Neural cell (in vitro differentiated cells): ENCODE measurements around the gene BEND7. TPM values are rescaled to one million over a fixed set of nuclear protein-coding genes. Genes with fewer than 3 reads are reported as not detected.

Source experiments
- H2AFZ ChIP-seq: fragments of 200-600, 300-800 bp; sonication (generic), shearing (Covaris generic); 2 replicates; pipeline ENCODE4 v1.6.0; 2014; ENCODE audit warnings: low read depth, mild to moderate bottlenecking, antibody characterized with exemption, low read length, moderate library complexity
- H3F3A ChIP-seq: fragments of 200-600 bp; shearing (Covaris generic); 2 replicates; pipeline ENCODE4 v1.6.1; 2016; ENCODE audit warnings: mild to moderate bottlenecking, moderate library complexity, mixed read lengths, antibody characterized with exemption, low read length; ENCODE audit not compliant: insufficient read depth, poor library complexity, severe bottlenecking
- H3K27ac ChIP-seq: fragments of 200-600, 300-800 bp; sonication (generic), shearing (Covaris generic); 2 replicates; pipeline ENCODE4 v1.5.1; 2014; ENCODE audit warnings: mild to moderate bottlenecking, low read length, moderate library complexity
- H3K27me3 ChIP-seq: fragments of 300-800, 200-600 bp; sonication (generic), shearing (Covaris generic); 2 replicates; pipeline ENCODE4 v1.6.0; 2014; ENCODE audit warnings: mild to moderate bottlenecking, low read depth, low read length, moderate library complexity; ENCODE audit not compliant: insufficient read depth
- H3K36me3 ChIP-seq: fragments of 300-800, 200-600 bp; sonication (generic), shearing (Covaris generic); 2 replicates; pipeline ENCODE4 v1.5.1; 2014; ENCODE audit warnings: mild to moderate bottlenecking, antibody characterized with exemption, low read length, moderate library complexity; ENCODE audit not compliant: insufficient read depth
- H3K4me2 ChIP-seq: fragments of 300-800, 200-600 bp; sonication (generic), shearing (Covaris generic); 2 replicates; pipeline ENCODE4 v1.6.0; 2014; ENCODE audit warnings: mild to moderate bottlenecking, low read length
- H3K4me3 ChIP-seq: fragments of 300-800, 200-600 bp; sonication (generic), shearing (Covaris generic); 2 replicates; pipeline ENCODE4 v1.5.1; 2014; ENCODE audit warnings: mild to moderate bottlenecking, low read length, moderate library complexity
- H3K79me2 ChIP-seq: fragments of 200-600 bp; shearing (Covaris generic); replicated peaks from 2 replicates; pipeline ENCODE4 v1.6.0; 2014; ENCODE audit warnings: mild to moderate bottlenecking, low read length, moderate library complexity; ENCODE audit not compliant: insufficient read depth
- H3K9ac ChIP-seq: fragments of 300-800, 200-600 bp; sonication (generic), shearing (Covaris generic); 2 replicates; pipeline ENCODE4 v1.6.1; 2016; ENCODE audit warnings: mild to moderate bottlenecking, low read length, mixed read lengths
- H3K9me2 ChIP-seq: fragments of 200-600 bp; shearing (Covaris generic); 2 replicates; pipeline ENCODE4 v1.6.1; 2016; ENCODE audit warnings: mild to moderate bottlenecking, low read length, mixed read lengths; ENCODE audit not compliant: insufficient read depth
- H3K9me3 ChIP-seq: fragments of 200-600, 300-800 bp; sonication (generic), shearing (Covaris generic); 2 replicates; pipeline ENCODE4 v1.6.1; 2016; ENCODE audit warnings: mild to moderate bottlenecking, mixed run types, low read length, moderate library complexity, mixed read lengths
- H4K20me1 ChIP-seq: fragments of 200-600 bp; shearing (Covaris generic); 2 replicates; pipeline ENCODE4 v1.6.1; 2016; ENCODE audit warnings: mild to moderate bottlenecking, mixed run types; ENCODE audit not compliant: insufficient read depth
- CTCF ChIP-seq: fragments of 450-650 bp; IDR thresholded peaks from 2 replicates; pipeline ENCODE4 v1.5.1; 2014; ENCODE audit warnings: antibody characterized with exemption, mild to moderate bottlenecking, moderate library complexity; ENCODE audit not compliant: poor library complexity, severe bottlenecking
- EP300 ChIP-seq: fragments of 450-650 bp; conservative IDR thresholded peaks from 2 replicates; pipeline ENCODE4 v1.6.1; 2014; ENCODE audit warnings: antibody characterized with exemption, mild to moderate bottlenecking, moderate library complexity; ENCODE audit not compliant: poor library complexity, severe bottlenecking
- EZH2 ChIP-seq: fragments of 200-600, 300-800 bp; shearing (Covaris generic), sonication (generic); IDR thresholded peaks from 2 replicates; pipeline ENCODE4 v1.6.1; 2014; ENCODE audit warnings: antibody characterized with exemption, low read length, borderline replicate concordance, mild to moderate bottlenecking; ENCODE audit not compliant: insufficient read depth, poor library complexity, severe bottlenecking
- MXI1 ChIP-seq: fragments of 450-650 bp; conservative IDR thresholded peaks from 2 replicates; pipeline ENCODE4 v1.6.1; 2014; ENCODE audit warnings: antibody characterized with exemption, mild to moderate bottlenecking; ENCODE audit not compliant: poor library complexity, severe bottlenecking
- POLR2AphosphoS5 ChIP-seq: IDR thresholded peaks from 2 replicates; pipeline ENCODE4 v1.6.1; 2012
- RAD21 ChIP-seq: fragments of 450-650 bp; conservative IDR thresholded peaks from 2 replicates; pipeline ENCODE4 v1.6.1; 2014; ENCODE audit warnings: antibody characterized with exemption, mild to moderate bottlenecking, moderate library complexity
- REST ChIP-seq: IDR thresholded peaks from 2 replicates; pipeline ENCODE4 v1.6.1; 2012; ENCODE audit warnings: borderline replicate concordance
- SMC3 ChIP-seq: fragments of 450-650 bp; conservative IDR thresholded peaks from 2 replicates; pipeline ENCODE4 v1.6.1; 2014; ENCODE audit warnings: antibody characterized with exemption, mild to moderate bottlenecking, moderate library complexity; ENCODE audit not compliant: poor library complexity
- TAF1 ChIP-seq: IDR thresholded peaks from 2 replicates; pipeline ENCODE4 v1.6.1; 2012; ENCODE audit warnings: low read depth
- polyA plus RNA-seq: library from polyadenylated mRNA; depleted of rRNA; stranded (reverse); fragments of >200 nt; gene quantifications from 2 replicates; pipeline ENCODE4 v1.2.3, GENCODE V29; 2014

Gene BEND7
- polyA plus RNA-seq, 1 donor from 2014 or later, result 5.1 TPM

- no peaks in the 10 kb centered on the region for H3K27me3 ChIP-seq
- no peak overlapping the region for H3K9ac ChIP-seq
- H3K27ac ChIP-seq, result no peak overlapping the region
- H4K20me1 ChIP-seq, result no peaks in the 10 kb centered on the region
- no peaks in the 10 kb centered on the region for H3K9me2 ChIP-seq
- H3K79me2 ChIP-seq, result no peaks in the 10 kb centered on the region
- no peaks in the 10 kb centered on the region for H3K9me3 ChIP-seq
- no peaks in the 10 kb centered on the region for H3K36me3 ChIP-seq
- no peak overlapping the region for H3K4me2 ChIP-seq
- H3F3A ChIP-seq, result no peaks in the 10 kb centered on the region
- TF ChIP-seq MXI1, result no peak
- no peak for TF ChIP-seq EZH2
- no peak for TF ChIP-seq TAF1
- TF ChIP-seq RAD21, result no peak
- TF ChIP-seq EP300, result no peak
- no peak for TF ChIP-seq SMC3
- TF ChIP-seq POLR2AphosphoS5, result no peak
- TF ChIP-seq REST, result no peak
- no peak for TF ChIP-seq CTCF
- no peak overlapping the region for H3K4me3 ChIP-seq
- H2AFZ ChIP-seq, result no peak overlapping the region
Measured at GRCh38 chr10:13505052-13505680, 23.6 kb downstream of the BEND7 start.

- Histone ChIP-seq H3K9ac (no peak overlapping the region), H3K27me3 (no peaks in the 10 kb centered on the region), H3K4me2 (no peak overlapping the region), H3K79me2 (no peaks in the 10 kb centered on the region), H3K9me2 (no peaks in the 10 kb centered on the region), H3K27ac (no peak overlapping the region), H3K9me3 (no peaks in the 10 kb centered on the region), H3K36me3 (no peaks in the 10 kb centered on the region), H3K4me3 (no peak overlapping the region), H3F3A (no peaks in the 10 kb centered on the region), H4K20me1 (no peaks in the 10 kb centered on the region), H2AFZ (no peak overlapping the region)
- TF ChIP-seq MXI1, result no peak
- no peak for TF ChIP-seq RAD21
- TF ChIP-seq POLR2AphosphoS5, result no peak
- TF ChIP-seq SMC3, result no peak
- no peak for TF ChIP-seq REST
- TF ChIP-seq EZH2, result no peak
- no peak for TF ChIP-seq TAF1
- TF ChIP-seq CTCF, result no peak
- no peak for TF ChIP-seq EP300
Measured at GRCh38 chr10:13503745-13504463, 24.9 kb downstream of the BEND7 start.
